Measurements from ENCODE around the gene IQCB1.

GRCh38 chr3:121852256-121852655, 17.4 kb upstream of the IQCB1 start:
- TF ChIP-seq, protein P1, sequence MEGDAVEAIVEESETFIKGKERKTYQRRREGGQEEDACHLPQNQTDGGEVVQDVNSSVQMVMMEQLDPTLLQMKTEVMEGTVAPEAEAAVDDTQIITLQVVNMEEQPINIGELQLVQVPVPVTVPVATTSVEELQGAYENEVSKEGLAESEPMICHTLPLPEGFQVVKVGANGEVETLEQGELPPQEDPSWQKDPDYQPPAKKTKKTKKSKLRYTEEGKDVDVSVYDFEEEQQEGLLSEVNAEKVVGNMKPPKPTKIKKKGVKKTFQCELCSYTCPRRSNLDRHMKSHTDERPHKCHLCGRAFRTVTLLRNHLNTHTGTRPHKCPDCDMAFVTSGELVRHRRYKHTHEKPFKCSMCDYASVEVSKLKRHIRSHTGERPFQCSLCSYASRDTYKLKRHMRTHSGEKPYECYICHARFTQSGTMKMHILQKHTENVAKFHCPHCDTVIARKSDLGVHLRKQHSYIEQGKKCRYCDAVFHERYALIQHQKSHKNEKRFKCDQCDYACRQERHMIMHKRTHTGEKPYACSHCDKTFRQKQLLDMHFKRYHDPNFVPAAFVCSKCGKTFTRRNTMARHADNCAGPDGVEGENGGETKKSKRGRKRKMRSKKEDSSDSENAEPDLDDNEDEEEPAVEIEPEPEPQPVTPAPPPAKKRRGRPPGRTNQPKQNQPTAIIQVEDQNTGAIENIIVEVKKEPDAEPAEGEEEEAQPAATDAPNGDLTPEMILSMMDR (IDR thresholded peaks at IDR 0.05), result no peak
- no peak for TF ChIP-seq POLR2A (IDR thresholded peaks at IDR 0.05)
